ENCODE measurements around the gene ENTREP3.

ENTREP3 gene

GRCh38 chr1:155198547-155198906 lies 56.8 kb downstream of the ENTREP3 start:
- no peak for DNase-seq (ENCODE audit: low spot score)

GRCh38 chr1:155197901-155198546 lies 57.3 kb downstream of the ENTREP3 start:
- DNase-seq (ENCODE audit: low spot score): no peak

Measured in left forelimb (tissue), 1 donor.